Measurements from ENCODE around the gene RNF157. TPM values are rescaled to one million over a fixed set of nuclear protein-coding genes. Genes with fewer than 3 reads are reported as not detected.

The RNF157 gene
- total and polyA plus RNA-seq, 10 of the 15 experiments (the other 5 are each of a cell fraction or from before 2014, with no cell fraction given): 1.4 to 15.9 (median 9.6) TPM

GRCh38 chr17:76276069-76276431 lies 35.8 kb upstream of the RNF157 start:
- 0 out of 2 replicates have a peak, but pooled peaks have one; percentile 5 for TF ChIP-seq POLR2A (IDR thresholded peaks at IDR 0.05; ENCODE audit: low read depth, low read length)
- TF ChIP-seq SREBF1 (IDR thresholded peaks at IDR 0.05; ENCODE audit: low read length): no peak
- TF ChIP-seq MLLT1 (IDR thresholded peaks at IDR 0.05): no peak
- TF ChIP-seq NFYA (IDR thresholded peaks at IDR 0.05; ENCODE audit: borderline replicate concordance, low read depth, low read length): no peak
- no peak for TF ChIP-seq CTCF (IDR thresholded peaks at IDR 0.05 in 2 of 3, conservative IDR thresholded peaks at IDR 0.05 in 1 of 3; ENCODE audit: control insufficient read depth in 2 of 3, extremely low read depth in 1 of 3, insufficient read depth in 1 of 3, low read depth in 3 of 3, low read length in 3 of 3)
- TF ChIP-seq ESRRA (IDR thresholded peaks at IDR 0.05; ENCODE audit: low read length): no peak
- TF ChIP-seq EZH2 (IDR thresholded peaks at IDR 0.05; ENCODE audit: borderline replicate concordance, control insufficient read depth, low read depth, low read length): no peak
- no peak for TF ChIP-seq BRCA1 (IDR thresholded peaks at IDR 0.05; ENCODE audit: low read depth, low read length)
- TF ChIP-seq MYC (IDR thresholded peaks at IDR 0.05; ENCODE audit: insufficient read depth, insufficient read length, insufficient replicate concordance, low read length, severe bottlenecking): no peak
- no peak for TF ChIP-seq MYB (IDR thresholded peaks at IDR 0.05; ENCODE audit: borderline replicate concordance, low read depth, low read length)
- TF ChIP-seq BCLAF1 (IDR thresholded peaks at IDR 0.05): no peak
- no peak for TF ChIP-seq BCL3 (IDR thresholded peaks at IDR 0.05; ENCODE audit: borderline replicate concordance, insufficient read depth, low read depth, low read length, poor library complexity, severe bottlenecking)
- TF ChIP-seq EGR1 (IDR thresholded peaks at IDR 0.05; ENCODE audit: borderline replicate concordance in 1 of 2, low read depth in 2 of 2, low read length in 2 of 2): 0 out of 3 replicates have a peak, but pooled peaks of 1 of the 2 experiments have one; percentile 21
- H3K4me3 ChIP-seq: no peak overlapping the region
- ATAC-seq: no peak
- H3K4me2 ChIP-seq (ENCODE audit: control insufficient read depth, insufficient read depth): no peak overlapping the region
- H3K27ac ChIP-seq (ENCODE audit: control insufficient read depth, insufficient read depth): no peak overlapping the region
- H3K79me2 ChIP-seq (ENCODE audit: control insufficient read depth, insufficient read depth, low read length): peaks cover 13% of the 10 kb centered on the region
- H3K9ac ChIP-seq (ENCODE audit: control insufficient read depth, insufficient read depth, low read length): no peak overlapping the region
- 49% methylated on average over 11 of the region's 11 CpGs for WGBS (ENCODE audit: insufficient coverage, insufficient replicate concordance, low lambda C conversion rate, missing lambda C conversion rate)
- no peaks in the 10 kb centered on the region for H3K9me3 ChIP-seq (replicated peaks; ENCODE audit: control insufficient read depth, insufficient read depth, low read length)
- intact Hi-C loops (cut with micrococcal nuclease; ENCODE audit: unreplicated experiment) (no loop called here), in situ Hi-C loops (cut with MboI) (no loop called here)
- peaks cover 26% of the 10 kb centered on the region for H3K4me1 ChIP-seq (ENCODE audit: control insufficient read depth, insufficient read depth, low read length)
- no peak for DNase-seq (ENCODE audit: low read depth, low spot score)
- POLR2A ChIA-PET: interaction anchor here (8.4 to 17.9 kb wide), 2 partner anchors 14 to 90 kb away, joined by 82 to 427 read pairs; partner anchors contain the start of gene UBALD2
- no TSS peak for BruUV-seq (replicated peaks)
- H2AFZ ChIP-seq (ENCODE audit: control insufficient read depth, low read depth, low read length): no peak overlapping the region
- SMC1A ChIA-PET (ENCODE audit: uncharacterized antibody, unreplicated experiment): interaction anchor here (9.4 to 10.2 kb wide), 2 partner anchors 90 to 151 kb away, joined by 63 to 152 read pairs; no protein-coding TSS in a partner anchor
- H3K36me3 ChIP-seq (ENCODE audit: control insufficient read depth in 2 of 2, insufficient read depth in 2 of 2, low read length in 1 of 2): no peaks in the 10 kb centered on the region; a peak in 1 of 4 replicates
- no peak for FAIRE-seq
- H3K27me3 ChIP-seq (replicated peaks in 1 of 2; ENCODE audit: control insufficient read depth in 2 of 2, insufficient read depth in 2 of 2, low read length in 1 of 2): no peaks in the 10 kb centered on the region
- CTCF ChIA-PET: interaction anchor here (1.1 to 10.6 kb wide), 3 partner anchors 92 to 153 kb away, joined by 4 to 160 read pairs (median 12); no protein-coding TSS in a partner anchor
- RAD21 ChIA-PET (ENCODE audit: unreplicated experiment): interaction anchor here (1.1 to 18.5 kb wide), 4 partner anchors 10 to 153 kb away, joined by 3 to 419 read pairs (median 60); partner anchors contain the start of gene UBALD2
- no peaks in the 10 kb centered on the region for H4K20me1 ChIP-seq (ENCODE audit: control insufficient read depth, insufficient read depth)

All from GM12878 (cell line).